Activated CD8-positive, alpha-beta memory T cell treated with anti-CD3 and anti-CD28 coated beads for 24 hours (primary cell): ENCODE measurements around the gene LORICRIN.
A peak's percentile ranks its signal among the peaks of the same experiment; 100 is the strongest.

ENCODE experiments used
- DNase-seq: peaks from one replicate; pipeline ENCODE4 v3.0.0-alpha.2; 2020

LORICRIN gene, protein sequence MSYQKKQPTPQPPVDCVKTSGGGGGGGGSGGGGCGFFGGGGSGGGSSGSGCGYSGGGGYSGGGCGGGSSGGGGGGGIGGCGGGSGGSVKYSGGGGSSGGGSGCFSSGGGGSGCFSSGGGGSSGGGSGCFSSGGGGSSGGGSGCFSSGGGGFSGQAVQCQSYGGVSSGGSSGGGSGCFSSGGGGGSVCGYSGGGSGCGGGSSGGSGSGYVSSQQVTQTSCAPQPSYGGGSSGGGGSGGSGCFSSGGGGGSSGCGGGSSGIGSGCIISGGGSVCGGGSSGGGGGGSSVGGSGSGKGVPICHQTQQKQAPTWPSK

GRCh38 chr1:153259387-153259786 lies at the start of gene LORICRIN:
Gene LORICRIN, plus strand, starts transcription at chr1:153259687. Its CDS starts 1,263 bp downstream, at chr1:153260950.
- no peak for DNase-seq

- DNase-seq, result no peak
These were observed 49.3 kb upstream of the LORICRIN start for GRCh38 chr1:153210206-153210605.

- DNase-seq, result no peak
These were observed 47.3 kb upstream of the LORICRIN start for GRCh38 chr1:153212201-153212600.

- no peak for DNase-seq
These were observed 46.0 kb upstream of the LORICRIN start for GRCh38 chr1:153213519-153213918.

GRCh38 chr1:153217212-153217611 lies 42.3 kb upstream of the LORICRIN start, which contains the start of gene PRR9:
Gene PRR9, plus strand, starts transcription at chr1:153217584. Its CDS starts 561 bp downstream, at chr1:153218145.
- no peak for DNase-seq

GRCh38 chr1:153217744-153218416 lies 41.6 kb upstream of the LORICRIN start:
- DNase-seq, result no peak

GRCh38 chr1:153220606-153221303 lies 38.7 kb upstream of the LORICRIN start:
- no peak for DNase-seq

DNA sequence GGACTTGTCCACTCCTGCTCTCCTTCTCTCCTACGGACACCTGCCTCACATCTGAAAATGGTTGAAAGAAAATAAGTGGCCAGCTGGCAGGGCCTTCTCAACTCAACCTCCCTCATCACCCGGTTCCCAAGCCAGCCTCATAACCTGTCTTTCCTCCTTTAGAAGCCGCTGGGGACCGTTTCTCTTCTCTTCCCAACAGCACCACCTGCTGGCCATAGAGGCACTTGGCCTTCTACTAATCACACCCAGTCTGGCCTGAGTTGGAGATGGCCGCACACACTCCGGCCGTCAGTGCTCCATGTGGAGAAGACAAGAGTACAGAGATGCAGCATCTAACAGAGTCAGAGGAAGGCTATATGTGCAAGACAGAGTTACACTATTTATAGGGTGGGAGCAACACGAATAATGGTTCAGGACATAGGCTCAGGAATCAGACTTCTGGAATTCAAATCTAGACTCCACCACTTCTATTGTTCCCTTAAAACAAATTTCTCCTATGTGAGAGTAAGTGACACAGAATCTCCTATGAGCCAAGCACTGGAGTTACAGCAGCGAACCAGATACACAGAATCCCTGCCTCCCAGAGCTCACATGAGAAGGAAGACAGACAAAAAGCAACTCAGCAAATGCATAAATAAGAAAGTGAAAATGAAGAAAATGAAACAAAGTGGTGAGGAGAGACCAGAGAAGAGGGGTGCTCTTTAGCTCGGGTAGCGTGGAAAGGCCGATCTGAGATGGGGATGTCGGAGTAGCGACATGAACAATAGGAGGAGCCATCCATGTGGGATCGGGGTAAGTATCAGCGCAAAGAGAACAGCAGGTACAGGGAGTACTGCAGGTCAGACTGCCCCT lies 36.2 kb upstream of the LORICRIN start:
- DNase-seq, result peak; percentile 81

DNA sequence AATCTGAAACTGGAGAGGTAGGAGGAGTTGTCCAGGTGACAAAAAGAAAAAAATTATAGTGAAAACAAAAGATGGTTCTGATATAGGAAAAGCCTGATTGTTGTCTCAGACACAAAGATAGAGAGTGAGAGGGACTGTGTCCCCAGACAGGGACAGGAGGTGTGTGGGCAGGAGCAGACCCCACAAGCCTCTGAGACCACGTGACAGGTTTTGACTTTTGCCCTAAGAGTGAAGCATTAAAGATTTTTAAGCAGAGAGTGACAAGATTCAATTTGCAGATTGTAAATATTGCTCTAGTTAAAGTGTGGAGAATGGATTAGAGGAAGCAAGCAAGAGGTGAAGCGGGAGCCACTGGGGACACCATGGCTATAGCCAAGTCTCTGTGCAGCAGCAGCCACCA lies 31.7 kb upstream of the LORICRIN start:
- no peak for DNase-seq

DNA sequence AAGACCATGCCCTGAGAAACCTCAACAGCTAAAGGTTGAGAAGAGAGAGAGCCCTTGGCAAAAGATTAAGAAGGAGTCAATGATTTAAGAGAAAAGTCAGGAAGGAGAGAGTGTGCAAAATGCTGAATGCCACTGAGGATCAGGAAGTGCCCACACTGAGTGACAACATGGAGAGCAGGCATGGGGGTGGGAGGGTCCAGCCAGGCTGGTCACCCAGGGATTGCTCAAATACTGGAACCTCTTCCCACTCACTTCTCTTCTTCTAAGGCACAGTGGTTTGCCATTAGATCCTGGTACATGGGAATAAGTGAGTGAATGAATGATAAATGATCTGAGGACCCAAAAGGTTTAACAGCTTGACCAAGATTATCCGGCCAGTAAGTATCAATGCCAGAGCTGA lies 31.0 kb upstream of the LORICRIN start:
- no peak for DNase-seq

GRCh38 chr1:153229076-153229829 lies 30.2 kb upstream of the LORICRIN start:
- DNase-seq, result peak; percentile 66

DNA sequence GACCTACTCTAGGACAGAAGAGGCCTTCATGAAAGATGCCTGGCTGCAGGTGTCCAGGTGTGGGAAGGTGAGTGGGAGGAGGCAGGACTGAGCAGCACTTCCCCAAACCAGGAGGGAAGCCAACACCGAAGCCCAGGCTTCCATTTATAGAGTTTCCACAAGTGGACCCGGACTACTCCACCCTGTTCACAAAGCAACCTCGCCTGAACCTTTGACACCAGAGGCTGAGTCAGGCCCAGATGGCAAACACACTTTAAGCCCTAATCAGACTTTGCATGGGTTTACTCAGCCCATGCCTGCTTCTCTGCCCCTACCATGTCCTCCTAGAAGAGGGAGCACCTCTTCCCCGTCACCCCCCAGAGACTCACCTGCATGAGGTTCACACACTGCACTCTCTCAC lies 28.1 kb upstream of the LORICRIN start:
- DNase-seq, result no peak

DNA sequence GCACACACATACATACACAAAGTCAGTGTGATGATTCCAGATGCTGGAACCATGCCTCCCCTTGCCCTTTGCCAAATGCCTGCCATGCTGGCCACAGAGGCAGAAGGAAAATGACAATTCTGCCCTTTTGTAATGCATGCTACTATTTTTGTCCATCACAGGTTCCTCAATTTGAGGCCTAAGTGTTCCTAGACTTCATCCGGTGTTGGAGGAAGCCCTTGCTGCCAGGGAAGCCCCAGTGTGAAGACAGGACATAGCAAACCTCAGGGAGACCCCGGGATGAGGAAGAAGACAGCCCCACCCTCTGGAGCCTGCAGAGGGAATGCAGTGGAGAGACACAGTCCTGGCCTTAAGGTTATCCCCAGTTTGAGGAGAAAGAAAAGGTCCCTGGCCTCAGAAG lies 27.7 kb upstream of the LORICRIN start:
- no peak for DNase-seq

DNA sequence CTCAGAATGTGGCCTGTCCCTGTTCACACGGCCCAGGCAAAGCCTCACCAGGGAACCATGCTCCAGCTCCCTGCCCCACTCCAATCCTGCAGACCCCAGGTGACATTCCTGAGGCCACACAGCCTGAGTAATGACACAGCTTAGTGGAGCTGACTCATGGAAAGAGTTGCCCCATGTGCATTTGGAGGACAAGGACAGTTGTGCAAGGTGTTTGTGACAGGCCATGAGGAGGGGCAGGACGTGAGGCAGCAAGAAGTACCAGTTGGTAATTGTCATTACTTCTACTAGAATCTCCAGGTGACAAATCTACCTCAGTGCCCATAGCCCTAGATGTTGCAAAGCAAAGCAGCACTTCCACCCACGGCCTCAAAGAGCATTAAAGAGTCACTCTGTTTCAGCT lies 26.9 kb upstream of the LORICRIN start:
- no peak for DNase-seq

- no peak for DNase-seq
These were observed 26.0 kb upstream of the LORICRIN start for GRCh38 chr1:153233448-153233847.

DNA sequence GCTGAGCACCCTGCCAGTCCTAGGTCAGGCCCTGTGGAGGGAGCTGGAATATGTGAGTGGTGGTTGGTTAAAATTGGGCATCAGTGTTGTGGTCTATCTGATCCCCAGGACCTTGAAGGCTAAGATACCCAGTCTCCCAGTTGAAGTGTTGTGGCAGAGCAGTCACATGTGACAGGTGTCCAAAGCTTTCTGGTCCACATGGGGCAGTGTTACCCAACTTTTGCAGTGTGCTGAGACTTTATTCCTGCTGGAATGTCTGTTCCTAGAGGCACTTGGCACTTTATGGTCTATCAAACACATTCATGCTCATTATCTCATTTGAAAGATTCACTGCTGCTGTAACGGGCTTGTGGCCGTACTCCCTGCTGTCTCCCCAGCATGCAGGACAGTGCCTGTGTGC lies 21.0 kb upstream of the LORICRIN start:
- DNase-seq, result no peak

GRCh38 chr1:153242160-153242559 lies 17.3 kb upstream of the LORICRIN start:
- DNase-seq, result no peak

DNA sequence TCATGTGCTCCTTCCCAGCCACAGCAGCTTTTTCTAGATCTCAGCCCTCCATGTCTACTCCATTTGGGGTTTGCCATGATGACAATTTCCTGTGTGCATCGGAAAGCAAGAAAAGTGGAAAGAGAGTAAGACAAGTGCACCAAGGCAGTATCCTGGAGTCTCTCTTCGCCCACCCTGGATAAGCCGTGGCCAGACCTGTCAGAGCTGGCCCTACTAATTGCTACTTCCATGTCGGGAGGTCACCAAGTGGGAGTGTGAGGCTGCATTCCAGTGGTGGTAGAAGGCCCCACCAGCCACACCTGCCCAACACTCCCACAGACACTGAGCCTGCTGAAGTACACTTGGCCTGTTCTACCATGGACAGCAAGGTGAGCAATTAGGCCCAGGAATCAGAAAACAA lies 14.0 kb upstream of the LORICRIN start:
- no peak for DNase-seq

DNA sequence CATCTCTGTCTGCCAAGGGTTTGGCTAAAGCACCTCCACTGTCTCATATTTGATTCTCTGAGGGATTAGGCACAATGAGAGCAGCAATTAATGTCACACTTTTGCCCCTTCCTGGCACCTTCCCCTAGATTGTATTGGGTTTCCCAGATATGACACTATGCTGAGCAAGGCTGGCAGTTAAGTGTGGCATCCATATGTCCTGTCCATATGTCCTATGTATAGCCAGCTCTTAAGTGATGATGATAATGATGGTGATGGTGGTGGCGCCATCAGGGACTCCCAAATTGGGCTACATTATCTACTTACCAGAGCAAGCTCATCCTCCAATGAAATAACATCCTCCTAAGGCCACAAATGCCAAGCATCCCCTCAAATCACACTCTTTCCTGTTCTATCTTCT lies 13.5 kb upstream of the LORICRIN start:
- no peak for DNase-seq

DNA sequence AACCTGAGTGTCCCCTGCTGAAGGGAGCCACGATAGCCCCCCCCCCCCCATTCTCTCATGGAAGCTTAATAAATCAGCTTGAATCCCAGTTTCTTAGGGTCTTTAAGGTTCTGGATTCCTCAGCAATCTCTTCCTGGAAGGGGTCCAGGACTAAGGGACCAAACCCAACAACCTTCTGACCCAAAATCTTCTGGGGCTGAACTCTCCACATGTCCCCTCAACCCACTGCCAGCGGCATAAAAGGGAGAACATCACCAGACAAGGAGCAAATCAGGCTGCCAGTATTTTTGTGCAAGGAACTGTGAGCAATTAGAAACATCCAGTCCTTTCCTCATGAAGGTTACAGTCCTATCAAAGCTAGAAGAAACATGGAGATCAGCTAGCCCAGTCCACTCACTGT lies 12.7 kb upstream of the LORICRIN start:
- DNase-seq, result no peak

- no peak for DNase-seq
These were observed 11.2 kb upstream of the LORICRIN start for GRCh38 chr1:153248176-153248879.

GRCh38 chr1:153250166-153250565 lies 9.3 kb upstream of the LORICRIN start:
- DNase-seq, result no peak
